Renal cortical epithelial cell (primary cell): ENCODE measurements around the gene GTF2A2. TPM values are rescaled to one million over a fixed set of nuclear protein-coding genes. Genes with fewer than 3 reads are reported as not detected.

Experiments used
- DNase-seq: peaks from one replicate; pipeline ENCODE4 v3.0.0-alpha.2; 2011; ENCODE audit warnings: low read depth
- total RNA-seq: library from RNA; depleted of rRNA; stranded (reverse); fragments of >200 nt; gene quantifications from 2 replicates; pipeline ENCODE4 v1.2.3, GENCODE V29; 2014

The GTF2A2 gene
- total RNA-seq, 1 donor from 2014 or later, result 18.4 TPM

GRCh38 chr15:59605994-59606393, 51.3 kb downstream of the GTF2A2 start:
- DNase-seq, result no peak

DNA sequence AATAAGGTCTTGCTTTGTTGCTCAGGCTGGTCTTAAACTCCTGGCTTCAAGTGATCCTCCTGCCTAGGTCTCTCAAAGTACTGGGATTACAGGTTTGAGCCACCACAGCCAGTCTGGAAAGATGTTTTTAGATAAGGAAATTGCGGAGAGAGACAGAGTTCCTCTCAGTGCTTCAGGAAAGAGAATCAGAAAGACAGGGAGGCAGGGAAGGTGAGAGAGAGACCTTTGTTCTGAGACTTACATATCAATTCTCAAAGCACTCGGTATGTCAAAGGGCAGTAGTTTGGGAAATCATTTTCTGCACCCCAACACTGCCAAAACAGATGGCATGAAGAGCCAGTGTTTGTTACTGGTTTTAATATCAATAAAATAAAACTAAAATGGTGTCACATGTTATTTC, 58.9 kb downstream of the GTF2A2 start:
- no peak for DNase-seq

GRCh38 chr15:59596640-59597039, 60.7 kb downstream of the GTF2A2 start:
- DNase-seq, result no peak

DNA sequence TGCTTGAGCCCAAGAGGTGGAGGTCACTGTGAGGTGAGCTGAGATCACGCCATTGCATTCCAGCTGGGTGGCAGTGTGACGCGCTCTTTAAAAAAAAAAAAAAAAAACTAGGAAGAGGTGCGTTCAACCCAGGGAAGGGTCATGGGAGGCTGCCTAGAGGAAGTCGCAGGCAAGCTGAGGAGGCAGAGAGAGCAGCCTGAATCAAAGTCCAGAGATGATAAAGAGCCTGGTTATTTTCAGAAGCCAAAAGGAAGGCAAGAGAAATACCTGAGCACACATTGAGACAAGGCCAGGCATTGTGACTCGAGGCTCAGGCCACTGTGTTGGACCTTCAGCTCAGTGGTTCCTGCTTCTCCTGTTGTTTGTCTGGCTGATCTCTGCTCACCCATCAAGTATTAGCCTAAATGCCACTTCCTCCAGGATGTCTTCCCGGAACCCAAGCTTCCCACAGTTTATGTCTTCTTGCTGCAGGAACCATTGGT, 61.8 kb downstream of the GTF2A2 start:
- peak; percentile 79 for DNase-seq

DNA sequence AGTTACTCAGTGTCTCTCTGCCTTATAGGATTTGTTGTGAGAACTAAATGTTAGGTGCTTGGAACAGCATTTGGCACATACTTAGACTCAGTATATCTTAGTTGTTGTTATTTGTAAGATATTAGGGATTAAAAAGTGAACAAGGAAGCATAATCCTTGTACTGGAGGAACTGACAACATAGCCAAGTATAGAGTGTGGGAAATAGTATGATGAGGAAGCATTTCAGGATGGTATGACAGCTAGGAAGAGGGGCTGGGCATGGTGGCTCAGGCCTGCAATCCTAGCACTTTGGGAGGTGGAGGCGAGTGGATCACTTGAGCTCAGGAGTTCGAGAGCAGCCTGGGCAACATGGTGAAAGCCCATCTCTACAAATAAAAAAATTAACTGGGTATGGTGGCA, 62.3 kb downstream of the GTF2A2 start:
- DNase-seq, result no peak

- DNase-seq, result peak; percentile 99
These were observed 62.8 kb downstream of the GTF2A2 start for GRCh38 chr15:59594493-59594942.

GRCh38 chr15:59591356-59591755, 66.0 kb downstream of the GTF2A2 start:
- no peak for DNase-seq

DNA sequence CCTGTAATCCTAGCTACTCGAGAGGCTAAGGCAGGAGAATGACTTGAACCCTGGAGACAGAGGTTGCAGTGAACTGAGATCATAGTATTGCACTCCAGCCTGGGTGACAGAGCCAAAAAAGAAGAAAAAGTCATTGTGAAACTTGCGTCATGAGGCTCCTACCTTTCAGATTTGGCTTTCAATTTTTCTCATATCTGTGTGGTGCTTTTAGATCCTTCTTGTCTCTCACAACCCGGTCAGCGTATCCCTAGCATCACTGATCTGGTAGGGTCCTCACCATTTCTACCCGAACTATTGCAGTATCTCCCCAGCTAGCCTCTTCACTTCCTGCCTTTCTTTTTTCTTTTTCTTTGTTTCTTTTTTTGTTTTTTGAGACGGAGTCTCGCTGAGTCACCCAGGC, 67.3 kb downstream of the GTF2A2 start:
- no peak for DNase-seq

Other genes with a start within 250 kb of the GTF2A2 start
- gene FAM81A, start 219.3 kb downstream of the GTF2A2 start, total RNA-seq, result 0.52 and 1.4 TPM in 2 replicates
- gene GCNT3, start 45.7 kb downstream of the GTF2A2 start, total RNA-seq, result 10.3 and 41.3 TPM in 2 replicates
- gene BNIP2, start 31.8 kb upstream of the GTF2A2 start, total RNA-seq, result 153 and 187 TPM in 2 replicates